NOMO-1 treated with DMSO at 0.1 percent for 48 hours (cell line): ENCODE measurements around the gene FOXP1.
"Not testable (repeated sequence)": the region's sequence is repeated elsewhere in the genome, so short reads cannot be mapped to it uniquely, and the experiment has no call there.

Experiments used
- DNase-seq: peaks from one replicate; lab custom pipeline; 2025; ENCODE audit not compliant: unreplicated experiment; lab: John Stamatoyannopoulos, UW

Gene FOXP1

DNA sequence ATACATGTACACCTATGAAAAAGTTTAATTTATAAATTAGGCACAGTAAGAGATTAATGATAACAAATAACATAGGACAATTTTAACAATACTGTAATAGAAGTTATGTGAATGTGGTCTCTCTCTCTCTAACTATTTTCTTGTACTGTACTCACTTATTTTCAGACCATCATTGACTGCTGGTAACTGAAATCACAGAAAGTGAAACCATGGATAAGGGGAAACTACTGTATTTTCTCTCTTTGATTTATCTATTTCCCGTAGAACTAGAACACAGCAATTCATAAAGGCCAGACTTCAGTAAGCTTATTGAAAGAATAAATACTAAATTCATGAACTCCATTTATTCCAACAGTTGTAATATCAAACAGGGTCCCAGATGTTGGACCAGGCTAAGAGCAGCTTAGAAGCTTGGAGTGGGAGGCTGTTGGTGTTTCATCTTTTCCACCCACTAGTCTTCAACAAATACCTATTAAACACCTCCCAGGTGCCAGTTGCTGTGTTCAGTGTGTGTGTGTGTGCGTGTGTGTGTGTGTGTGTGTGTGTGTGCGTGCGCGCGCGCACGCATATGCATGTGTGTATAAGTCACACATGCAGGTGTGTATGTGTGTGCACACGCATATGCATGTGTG is 235.4 kb downstream of the FOXP1 start:
- peak; percentile 50 for DNase-seq

DNA sequence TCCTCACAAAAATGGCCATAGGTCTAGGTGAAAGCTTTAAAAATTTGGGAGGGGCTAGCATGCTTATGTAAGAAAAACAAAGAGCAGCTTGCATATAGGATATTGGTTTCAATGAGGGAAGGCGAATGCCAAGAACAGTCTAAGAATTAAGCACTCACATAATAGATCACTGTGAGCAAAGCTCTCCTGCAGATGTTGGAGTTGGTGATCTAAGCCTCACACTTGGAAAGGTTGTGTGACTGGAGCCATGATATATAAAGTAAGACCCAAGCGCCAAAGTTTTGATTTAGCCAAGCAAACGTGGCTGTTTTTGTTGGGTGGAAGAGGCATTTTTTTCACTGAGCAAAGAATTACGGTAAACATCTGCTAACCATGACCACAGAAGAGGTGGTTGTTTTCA is 237.5 kb downstream of the FOXP1 start:
- DNase-seq: no peak

DNA sequence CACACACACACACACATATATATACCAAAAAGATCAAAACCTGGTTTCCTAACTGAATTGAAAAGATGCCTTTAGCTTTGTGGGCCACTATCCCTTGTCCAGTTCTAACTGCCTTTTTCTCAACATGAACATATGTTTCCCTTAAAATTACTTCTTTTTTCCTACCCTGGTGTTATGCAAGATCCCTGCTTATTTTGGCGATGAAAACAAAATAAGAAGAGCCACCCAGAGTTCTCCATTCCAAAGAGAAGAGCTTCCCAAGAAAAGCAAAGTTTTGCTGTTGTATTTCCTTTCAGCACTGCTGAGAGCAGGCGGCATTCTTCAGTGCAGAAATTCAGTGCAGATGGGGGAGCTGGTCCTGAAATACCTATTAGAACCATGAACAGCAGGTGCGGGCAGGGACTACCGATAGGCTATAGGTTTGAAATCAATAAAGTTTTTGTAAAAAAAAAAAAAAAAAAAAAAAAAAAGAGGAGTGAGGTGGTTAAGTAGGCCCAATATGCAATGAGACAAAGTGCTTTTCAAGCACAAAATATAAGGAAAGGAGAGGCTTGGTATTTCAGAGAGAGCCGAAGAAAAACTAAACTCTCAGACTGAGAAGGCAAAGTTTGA is 238.0 kb downstream of the FOXP1 start:
- peak; percentile 5 for DNase-seq

DNA sequence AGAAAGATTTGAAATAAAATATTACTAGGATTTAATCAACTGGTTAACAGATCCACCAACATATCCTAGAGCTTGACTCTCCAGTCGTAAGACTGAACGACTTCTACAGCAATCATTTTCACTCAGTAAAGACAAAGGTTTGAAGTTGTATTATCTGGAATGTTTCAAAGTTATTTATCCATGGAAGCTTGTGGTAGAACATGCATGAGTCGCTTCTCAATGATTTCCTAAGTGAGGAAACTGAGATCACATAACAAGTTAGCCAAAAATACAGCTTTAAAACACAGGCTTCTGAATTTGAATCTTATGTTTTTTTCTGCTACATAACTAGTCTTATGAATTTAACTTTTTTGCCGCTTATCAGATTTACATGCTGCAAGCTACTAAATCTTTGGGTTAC is 241.8 kb downstream of the FOXP1 start:
- no peak for DNase-seq

DNA sequence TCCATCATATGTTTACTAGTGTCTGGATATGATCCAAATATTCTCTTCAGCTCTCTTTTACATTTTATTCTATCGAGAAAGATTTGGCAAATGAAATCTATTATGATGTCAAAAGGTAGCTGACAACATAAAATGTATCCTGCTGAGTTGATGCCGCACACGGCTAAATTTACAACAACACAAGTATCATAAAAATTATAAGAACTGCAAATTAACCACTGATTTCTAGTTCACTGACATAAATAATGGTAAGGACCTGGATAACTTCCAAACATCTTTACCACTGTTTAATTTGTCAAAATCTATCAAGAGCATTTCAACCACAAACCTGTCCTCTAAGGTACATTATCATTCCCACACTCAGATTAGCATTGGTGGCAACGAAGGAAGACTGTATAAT is 244.5 kb downstream of the FOXP1 start:
- DNase-seq: no peak

DNA sequence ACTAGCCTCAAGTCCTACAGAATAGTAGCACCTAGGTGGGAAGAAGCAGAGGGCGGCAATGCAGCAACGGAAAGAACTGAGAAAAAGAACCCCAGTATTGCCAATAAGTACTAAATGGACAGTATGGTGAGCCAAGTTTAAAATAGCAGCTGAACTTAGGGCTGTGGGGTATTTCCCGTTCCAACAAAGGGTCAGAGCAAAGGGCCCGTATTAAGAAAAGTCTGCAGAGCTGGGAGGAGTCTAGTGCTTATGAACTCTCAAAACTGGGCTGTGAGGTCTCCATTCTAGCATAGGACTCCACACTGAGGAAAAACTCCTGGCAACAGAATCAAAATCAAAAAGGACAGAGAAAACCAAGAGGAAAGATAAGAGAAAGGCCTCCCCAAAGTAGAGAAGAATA is 250.7 kb downstream of the FOXP1 start:
- no peak for DNase-seq

DNA sequence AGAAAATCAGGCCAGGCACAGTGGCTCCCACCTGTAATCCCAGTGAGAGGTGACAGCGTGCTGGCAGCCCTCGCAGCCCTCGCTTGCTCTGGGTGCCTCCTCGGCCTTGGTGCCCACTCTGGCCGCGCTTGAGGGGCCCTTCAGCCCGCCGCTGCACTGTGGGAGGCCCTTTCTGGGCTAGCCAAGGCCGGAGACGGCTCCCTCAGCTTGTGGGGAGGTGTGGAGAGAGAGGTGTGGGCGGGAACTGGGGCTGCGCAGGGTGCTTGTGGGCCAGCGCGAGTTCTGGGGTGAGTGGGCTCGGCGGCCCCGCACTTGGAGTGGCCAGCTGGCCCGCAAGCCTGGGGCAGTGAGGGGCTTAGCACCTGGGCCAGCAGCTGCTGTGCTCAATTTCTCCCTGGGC is 252.6 kb downstream of the FOXP1 start:
- DNase-seq: no peak

DNA sequence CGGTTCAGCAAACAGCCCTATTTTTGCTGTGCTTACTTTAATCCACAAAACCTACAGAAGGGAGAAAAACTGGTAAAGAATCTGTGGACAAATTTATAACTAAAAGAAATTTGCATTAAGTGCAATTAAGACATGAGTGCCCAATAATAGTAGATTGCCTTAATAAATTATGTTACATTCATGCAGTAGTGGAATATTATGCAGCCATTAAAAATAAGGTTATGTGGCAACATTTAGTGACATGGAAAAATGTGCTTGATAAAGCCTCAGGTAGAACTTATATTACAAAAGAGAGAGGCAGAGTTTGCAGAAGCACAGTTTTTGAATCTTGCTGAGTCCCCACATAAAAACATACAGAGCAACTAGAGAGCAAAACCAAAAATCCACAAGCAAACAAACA is 253.0 kb downstream of the FOXP1 start:
- DNase-seq: no peak

DNA sequence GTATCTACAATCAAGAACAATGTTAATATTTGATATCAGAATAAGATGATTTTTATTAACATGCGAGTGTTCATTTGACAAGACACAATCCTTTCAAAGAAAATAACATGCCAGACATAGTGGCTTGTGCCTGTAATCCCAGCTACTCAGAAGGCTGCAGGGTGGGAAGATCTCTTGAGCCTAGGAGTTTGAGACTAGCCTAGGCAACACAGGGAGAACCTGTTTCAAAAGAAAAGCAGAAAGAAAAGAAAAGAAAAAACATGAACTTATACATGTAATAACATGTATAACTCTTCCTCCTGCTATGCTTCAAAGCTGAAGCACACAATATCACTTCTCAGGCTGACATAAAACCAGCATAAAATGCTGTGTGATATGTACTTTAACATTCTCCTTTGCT is 253.7 kb downstream of the FOXP1 start:
- no peak for DNase-seq

DNA sequence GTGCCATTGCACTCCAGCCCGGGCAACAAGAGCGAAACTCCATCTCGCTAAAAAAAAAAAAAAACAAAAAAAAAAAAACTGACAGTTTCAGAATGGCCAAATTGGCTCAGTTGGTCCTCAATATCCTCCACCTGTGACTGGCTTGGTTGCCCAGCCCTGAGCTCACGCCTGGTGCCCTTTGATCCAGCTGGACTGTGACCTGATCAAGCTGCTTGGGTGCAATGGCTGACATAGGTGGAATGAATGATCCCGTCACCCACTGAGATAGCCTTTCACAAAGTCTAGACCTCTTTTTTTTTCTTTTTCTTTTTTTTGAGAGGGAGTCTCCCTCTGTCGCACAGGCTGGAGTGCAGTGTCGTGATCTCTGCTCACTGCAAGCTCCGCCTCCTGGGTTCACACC is 254.6 kb downstream of the FOXP1 start:
- DNase-seq: no peak

DNA sequence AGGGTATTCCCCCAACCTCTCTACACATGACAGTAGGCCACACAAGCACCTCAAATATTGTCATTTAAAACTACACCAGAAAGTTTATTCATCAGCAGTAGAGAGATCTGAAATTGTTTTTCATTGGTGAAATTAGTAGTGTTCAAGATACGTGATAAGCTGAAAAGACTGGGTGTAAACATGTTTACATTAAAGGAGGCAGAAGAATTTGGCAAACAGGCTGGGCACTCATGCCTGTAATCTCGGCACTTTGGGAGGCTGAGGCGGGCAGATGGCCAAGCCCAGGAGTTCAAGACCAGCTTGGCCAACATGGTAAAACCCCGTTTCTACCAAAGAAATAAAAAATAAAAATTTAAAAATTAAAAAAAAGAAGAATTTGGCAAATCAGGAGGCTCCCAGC is 255.6 kb downstream of the FOXP1 start:
- DNase-seq: no peak

DNA sequence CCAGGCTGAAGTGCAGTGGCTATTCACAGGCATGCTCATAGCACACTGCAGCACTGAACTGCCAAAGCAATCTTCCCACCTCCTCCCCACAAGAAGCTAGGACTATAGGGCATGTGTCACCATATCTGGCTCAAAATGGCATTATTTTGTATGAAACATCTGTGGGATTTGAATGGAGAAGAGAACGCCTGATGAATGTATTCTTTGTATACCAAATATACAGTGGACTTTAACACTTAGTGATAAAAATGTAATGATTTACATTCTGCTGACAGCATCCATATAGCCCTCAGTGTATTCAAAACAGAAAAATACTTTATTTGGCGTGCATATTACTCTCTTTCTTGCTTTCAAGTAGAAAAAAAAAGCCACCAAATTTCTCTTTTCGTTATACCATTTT is 257.8 kb downstream of the FOXP1 start:
- no peak for DNase-seq

DNA sequence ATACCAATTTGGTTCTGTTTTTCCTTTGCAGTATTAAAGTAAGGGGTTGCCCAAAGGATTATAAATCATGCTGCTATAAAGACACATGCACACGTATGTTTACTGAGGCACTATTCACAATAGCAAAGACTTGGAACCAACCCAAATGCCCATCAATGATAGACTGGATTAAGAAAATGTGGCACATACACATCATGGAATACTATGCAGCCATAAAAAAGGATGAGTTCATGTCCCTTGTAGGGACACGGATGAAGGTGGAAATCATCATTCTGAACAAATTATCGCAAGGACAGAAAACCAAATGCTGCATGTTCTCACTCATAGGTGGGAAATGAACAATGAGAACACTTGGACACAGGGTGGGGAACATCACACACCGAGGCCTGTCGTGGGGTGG is 259.3 kb downstream of the FOXP1 start:
- DNase-seq: not testable (repeated sequence)

DNA sequence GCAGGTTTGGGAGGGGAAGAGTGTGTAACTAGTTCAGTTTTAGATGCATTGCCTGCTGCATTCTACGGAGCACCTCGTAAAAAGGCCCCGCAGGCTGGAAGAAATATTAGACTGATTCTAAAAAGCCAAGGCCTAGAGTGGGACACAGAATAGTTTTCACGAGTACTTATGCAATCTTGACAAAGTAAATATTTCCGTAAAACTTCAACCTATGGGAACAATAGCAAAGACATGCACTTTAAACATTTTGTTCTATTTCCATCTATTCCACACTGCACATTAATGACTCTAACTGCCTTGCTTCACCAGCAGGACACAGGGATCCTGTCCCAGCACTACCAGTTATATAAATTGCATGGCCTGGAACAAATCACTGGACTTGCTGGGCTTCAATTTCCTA is 260.0 kb downstream of the FOXP1 start:
- no peak for DNase-seq

DNA sequence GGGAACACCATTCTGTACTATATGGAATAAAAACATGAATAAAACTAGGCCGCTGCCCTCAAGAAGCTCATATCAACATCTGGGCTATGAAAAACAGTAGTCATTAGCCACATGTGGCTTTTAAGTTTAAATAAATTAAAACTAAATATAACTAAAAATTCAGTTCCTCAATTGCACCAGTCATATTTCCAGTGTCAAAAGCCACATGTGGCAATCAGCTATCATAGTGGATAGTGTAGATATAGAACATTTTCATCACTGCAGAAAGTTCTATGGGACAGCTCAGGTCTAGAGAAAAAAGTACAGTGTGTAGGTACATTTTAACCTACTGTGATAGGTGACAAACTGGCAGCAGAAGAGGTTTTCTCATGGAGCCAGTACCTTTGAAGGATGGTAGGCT is 261.4 kb downstream of the FOXP1 start:
- peak; percentile 26 for DNase-seq

DNA sequence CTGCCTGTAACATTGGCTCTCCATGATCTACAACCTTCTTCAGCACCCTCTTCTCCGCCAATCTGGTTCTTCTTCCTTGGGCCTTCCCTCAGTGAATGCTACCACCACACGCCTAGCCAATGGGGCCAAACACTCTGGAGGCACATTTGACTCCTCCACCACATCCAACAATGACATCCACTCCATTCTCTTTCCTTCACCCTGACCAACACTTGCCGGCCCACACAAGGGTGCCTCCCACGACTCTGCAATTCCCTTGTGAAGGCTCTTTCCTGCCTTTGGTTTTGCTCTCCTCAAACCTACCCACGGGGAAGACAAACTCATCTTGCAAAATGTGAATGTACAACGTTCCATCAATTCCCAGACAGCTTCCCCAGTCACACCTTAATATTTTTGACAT is 263.8 kb downstream of the FOXP1 start:
- no peak for DNase-seq

DNA sequence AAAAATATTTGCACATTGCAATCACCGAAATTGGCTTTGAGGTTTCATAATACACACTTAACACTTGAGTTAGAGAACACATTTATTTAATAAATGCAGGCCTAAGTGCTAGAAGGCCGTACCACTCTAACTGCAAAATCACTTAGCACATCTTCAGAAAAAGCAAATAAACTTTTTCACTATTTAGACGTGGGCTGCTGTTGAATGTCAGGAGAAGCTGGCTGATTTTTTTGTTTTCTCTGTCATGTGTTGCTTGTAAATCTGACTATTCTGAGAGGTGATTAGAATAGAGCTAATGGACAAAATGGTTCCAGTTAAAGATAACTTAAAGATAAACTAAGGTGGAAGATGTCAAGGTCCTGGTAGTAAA is 265.1 kb downstream of the FOXP1 start:
- DNase-seq: no peak

DNA sequence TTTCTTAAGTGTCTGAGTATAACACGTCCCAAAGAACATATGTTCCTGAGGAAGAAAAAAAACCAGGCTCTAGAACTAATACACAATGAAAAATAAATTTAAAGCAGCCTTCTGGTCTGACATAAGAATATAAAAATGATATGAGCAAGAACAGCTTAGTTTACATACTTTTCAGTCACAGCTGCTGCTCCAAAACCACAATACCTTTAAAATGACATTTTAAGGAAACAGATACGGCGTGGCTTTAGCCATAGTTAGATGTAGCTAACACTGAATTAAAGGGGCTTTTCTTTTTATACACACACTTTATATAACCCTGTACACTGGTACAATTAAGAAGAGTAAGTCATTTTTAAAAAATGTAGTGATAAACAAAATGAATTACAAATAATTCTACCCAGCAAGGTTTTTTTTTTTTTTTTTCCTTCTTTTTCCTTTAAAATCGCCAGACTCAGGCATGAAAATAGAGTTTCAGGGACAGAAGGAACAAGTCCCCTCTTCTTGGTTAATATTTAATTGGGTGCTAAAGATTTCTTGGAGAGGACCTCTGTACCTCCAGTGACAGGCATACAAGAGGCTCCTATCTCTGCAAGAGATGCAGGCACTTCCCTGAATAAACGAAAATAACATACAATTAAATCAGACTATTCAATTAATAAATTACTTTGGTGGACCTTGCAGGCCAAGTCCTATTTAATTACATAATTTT is 265.6 kb downstream of the FOXP1 start:
- no peak for DNase-seq

DNA sequence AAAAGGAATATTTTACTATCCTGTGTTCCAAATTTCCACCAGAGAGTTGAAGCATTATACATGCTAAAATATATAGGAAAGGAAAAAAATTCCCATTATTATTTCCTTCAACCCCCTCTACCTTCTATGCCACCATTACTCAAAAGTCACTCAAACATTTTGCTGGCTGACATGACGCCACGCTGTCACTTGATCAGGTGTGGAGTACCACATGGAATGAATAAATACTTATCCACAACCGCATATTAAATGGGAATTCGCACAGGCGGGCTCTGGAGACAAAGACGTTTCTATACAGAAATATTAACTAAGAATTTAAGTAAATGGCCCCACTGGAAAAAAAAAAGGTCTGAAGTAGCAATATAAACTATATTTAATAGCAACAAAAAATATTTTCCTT is 266.4 kb downstream of the FOXP1 start:
- no peak for DNase-seq

DNA sequence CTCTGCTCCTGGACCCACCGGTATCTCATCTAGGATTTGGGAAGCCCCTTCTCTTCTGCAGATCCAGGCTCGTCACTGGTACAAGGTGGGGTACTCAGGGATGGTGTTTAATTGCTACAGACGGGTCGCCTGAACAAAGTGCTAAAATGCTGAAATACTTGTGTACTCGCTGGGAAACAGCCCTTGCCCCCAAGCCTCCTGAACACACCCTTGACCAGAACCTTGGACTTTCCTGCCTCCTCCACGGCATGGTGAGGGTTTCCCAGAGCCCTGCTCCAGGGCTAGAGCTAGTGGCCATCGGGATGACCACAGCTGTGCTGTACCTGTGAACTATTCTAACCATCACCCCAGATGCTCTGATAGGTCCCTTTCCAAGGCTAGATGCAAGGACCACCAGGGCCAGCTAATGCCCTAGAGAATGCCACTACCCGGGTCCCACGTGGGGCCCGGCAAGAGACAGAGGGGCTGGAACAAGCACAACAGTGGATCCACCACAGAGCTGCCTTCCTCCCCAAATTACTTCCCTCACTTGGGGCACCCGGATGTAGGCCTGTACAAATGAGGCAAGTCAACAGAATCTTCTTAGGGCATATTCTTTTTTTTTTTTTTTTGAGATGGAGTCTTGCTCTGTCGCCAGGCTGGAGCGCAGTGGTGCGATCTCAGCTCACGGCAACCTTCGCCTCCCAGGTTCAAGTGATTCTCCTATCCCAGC is 267.3 kb downstream of the FOXP1 start:
- no peak for DNase-seq

DNA sequence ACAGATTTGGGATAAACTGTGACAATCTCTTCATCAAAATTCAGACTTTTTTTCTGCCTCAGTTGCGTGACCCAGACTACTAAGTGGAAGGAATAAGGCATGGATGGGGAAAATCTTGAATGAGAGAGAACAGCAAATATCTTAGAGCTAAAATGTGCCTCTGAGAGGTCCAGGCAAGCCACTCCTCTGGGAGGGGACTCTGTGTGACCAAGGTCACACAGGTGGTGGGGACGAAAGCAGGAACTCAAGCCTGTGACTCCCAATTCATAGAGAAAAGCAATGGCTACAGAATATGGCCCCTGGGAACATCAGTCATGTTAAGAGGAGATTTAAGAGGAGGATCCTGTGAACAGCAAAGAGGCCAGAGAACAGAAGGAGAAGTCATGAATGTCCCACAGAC is 268.1 kb downstream of the FOXP1 start:
- no peak for DNase-seq

DNA sequence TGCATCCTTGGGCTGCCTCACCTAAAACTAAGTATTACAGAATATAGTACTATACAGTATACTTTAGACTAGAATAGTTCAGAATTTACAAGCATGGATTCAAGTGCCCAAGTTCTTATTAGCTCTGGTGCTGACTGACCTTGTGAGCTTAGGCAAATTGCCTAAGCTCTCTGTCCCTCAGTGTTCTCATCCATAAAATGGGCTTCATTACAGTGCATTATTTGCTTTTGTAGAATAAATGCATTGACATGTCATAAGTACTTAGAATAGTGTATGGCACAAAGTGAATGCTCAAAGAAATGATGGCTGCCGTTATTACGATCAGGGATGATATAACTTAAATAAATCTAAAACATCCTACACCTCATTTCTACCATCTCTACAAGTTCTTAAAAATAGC is 269.7 kb downstream of the FOXP1 start:
- no peak for DNase-seq
